Stimulated activated CD4-positive, alpha-beta T cell treated with anti-CD3 and anti-CD28 coated beads, Interleukin-15, amount 100 ng/mL, for 24 hours (primary cell): Measurements from ENCODE around the gene KCTD4.
"Not testable (repeated sequence)": the region's sequence is repeated elsewhere in the genome, so short reads cannot be mapped to it uniquely, and the experiment has no call there.

Experiments
- DNase-seq: peaks from one replicate; pipeline ENCODE4 v3.0.0-alpha.2; 2020

The KCTD4 gene

DNA sequence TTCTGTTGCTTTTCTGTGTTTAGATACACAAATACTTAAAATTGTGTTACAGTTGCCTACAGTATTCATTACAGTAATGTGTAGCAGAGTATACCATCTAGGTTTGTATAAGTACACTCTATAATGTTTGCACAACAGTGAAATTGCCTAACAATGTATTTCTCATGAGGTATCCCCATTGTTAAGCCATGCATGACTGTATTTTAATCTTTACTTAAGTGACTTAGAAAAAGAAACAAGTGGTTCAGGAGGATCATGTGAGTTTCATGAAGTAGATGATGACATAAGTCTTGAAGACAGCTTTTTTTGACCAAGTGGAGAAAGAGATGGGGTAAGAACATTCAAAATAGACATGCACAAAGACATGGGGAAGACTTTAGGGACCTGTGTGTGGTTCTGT lies 8.4 kb upstream of the KCTD4 start:
- no peak for DNase-seq

DNA sequence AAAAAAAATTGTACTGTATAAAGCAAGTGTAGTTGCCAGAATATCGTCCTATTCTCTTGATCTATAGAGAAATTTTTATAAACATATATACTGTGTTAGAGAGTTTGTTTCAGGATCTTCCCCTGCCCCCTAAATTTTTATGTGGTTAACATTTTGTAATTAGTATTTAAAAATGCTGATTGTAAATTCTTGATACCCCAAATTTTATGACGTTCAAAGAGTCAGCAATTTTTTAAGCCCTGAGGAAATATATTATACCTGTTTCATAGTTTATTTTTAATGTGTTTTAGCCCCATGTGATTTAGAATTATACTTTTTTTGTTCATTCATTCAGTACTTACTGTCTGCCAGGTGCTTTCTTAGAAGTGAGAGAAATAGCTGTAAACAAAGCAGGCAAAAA lies 7.3 kb upstream of the KCTD4 start:
- no peak for DNase-seq

DNA sequence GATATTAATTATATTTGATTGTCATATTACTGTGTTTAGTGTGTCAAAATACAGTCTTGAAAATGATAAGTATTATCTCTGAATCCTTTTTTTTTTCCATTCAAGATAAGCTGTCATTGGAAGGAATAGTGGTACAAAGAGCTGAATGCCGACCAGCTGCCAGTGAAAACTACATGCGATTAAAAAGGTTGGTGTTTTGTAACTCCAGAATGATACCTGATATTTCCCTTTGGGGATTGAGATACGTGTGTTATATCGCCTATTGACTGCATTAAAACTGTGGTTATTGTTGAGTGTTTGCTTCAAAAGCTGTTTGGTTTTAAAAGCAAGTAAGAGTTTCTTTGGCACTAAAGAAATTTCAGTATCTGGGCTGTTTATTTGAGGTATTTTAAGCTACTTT lies 6.5 kb upstream of the KCTD4 start:
- no peak for DNase-seq

DNA sequence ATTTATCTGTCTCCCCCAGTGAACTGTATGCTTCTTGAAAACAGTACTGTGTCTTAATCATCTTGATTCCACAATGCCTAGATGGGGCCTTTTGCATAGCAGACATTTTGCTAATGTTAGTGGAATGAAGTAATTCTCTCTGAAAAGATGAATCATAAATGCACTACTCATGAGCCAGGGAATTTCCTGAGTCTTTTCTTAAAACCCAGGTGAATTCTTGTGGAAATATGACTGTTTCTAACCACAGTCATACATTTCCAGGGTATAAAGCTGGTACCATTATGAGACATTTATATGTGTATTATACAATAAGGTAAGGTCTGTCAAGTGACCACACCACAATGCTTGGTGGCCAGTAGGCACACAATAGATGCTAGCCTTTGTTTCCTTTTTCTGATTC lies 5.5 kb upstream of the KCTD4 start:
- peak; percentile 12 for DNase-seq

DNA sequence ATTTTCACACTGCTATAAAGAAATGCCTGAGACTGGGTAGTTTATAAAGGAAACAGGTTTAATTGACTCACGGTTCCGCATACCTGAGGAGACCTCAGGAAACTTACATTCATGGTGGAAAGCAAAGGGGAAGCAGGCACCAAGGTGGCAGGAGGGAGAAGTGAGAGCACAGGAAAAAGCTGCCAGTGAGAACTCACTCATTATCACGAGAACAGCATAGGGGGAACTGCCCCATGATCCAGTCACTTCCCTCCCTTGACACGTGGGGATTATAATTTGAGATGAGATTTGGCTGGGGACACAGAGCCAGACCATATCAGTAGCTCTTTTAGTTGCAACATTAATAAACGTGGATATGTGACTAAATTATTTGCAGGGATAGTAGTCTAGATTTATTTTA lies 4.3 kb upstream of the KCTD4 start:
- no peak for DNase-seq

DNA sequence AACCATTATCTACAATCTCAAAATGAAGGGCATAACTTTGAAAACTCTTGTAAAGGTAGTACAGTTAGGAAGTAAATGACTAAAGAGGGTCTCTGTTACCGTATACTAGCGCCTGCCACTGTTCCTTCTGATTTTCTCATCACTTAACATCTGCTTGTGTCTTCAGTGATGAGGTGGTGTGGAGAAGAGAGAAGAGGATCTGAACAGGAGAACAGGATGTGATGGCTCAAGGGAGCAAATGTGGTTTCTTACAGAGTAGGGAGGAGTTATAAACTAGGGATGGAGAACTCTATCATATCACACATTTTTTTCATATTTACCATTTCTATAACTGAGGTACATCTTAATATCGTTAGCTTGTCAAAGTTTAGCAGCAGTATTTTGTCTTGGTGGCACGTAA lies 1.1 kb downstream of the KCTD4 start:
- DNase-seq: no peak

DNA sequence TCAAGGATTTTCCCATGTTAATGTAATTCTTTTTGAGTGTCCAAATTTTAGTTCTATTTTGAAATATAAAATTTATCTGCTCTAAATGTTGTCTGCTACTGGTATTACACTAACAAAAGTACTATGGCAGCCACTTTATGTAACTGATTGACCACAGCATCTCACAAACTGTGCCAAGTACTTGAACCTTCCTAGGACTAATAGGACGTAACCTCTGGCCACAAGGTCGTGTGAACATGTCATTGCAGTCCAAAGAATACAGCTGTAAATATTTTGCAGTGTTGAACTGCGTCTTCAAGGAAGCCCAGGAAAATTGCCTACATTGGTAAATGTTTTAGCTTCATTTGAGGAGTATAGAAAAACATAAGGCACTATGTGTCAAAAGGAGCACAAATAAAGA lies 1.9 kb downstream of the KCTD4 start:
- no peak for DNase-seq

DNA sequence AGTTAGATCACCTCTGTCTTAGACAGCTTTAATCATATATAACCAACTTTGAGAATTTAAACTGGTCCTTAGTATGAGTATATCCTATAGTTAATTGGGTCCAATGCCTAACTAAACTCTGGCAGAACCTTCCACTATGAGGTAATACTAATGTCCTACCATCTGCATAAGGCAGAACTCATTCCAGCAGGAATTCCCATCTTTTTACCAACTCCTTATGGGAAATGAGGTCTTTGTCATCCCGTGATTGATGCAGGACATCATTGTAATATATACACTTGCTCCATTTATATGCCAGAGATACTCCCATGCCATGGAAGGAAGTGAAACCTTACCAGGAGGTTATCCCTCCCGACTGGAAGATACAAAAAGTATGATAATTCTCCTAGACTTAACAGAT lies 2.8 kb downstream of the KCTD4 start:
- no peak for DNase-seq

DNA sequence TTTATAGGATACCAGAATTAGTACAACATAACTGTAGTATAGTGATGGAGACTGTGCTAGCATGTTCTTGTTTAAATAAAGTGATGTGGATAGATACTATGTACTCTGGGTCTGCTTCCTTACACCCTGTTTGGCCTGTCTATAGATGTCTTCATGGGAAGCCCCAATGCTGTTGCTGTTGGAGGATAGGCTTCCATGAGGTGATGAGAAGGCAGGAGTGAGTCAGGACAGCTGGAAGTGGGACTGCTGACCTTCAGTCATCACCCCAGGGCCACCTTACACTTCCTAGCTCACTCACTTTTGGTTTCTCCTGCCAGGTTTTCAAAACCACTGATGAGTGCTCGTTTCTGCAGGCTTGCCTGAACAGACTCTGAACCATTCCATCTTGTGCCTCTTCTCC lies 4.2 kb downstream of the KCTD4 start:
- no peak for DNase-seq

DNA sequence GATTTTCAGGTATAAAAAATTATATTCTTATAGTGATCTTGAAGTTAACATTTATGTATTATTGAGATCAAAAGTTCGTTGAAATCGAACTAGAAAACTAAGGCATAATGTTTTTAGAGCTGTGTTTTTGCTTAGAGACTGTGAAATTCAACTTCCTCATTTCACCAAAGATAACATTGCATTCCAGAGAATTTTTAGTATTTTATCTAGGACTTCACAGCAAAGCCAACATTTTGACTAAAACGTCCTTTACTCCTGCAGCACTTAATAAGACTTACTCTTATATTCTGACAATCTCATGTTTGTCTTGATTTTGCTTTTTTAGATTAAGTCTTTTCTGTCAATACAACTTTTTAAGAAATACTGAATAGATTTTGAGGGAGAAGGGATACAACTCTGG lies 4.7 kb downstream of the KCTD4 start:
- DNase-seq: no peak

DNA sequence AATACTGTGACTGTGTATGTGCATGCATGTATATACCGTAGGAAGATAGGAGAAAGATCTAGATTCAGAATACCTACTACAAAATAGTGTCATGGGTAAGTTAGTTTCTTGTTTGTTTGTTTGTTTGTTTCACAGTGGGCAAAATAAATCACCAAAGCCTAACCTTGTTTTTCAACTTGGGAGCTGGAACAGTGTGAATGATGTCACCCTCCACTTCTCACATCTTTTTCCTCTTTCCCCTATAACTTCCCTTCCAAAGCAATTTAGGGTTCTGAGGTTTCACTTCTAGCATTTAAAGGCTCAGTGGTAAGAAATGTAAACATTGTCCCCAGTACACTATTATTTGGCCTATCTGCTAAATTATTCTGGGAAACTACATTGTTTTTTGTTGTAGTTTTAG lies 5.4 kb downstream of the KCTD4 start:
- no peak for DNase-seq

DNA sequence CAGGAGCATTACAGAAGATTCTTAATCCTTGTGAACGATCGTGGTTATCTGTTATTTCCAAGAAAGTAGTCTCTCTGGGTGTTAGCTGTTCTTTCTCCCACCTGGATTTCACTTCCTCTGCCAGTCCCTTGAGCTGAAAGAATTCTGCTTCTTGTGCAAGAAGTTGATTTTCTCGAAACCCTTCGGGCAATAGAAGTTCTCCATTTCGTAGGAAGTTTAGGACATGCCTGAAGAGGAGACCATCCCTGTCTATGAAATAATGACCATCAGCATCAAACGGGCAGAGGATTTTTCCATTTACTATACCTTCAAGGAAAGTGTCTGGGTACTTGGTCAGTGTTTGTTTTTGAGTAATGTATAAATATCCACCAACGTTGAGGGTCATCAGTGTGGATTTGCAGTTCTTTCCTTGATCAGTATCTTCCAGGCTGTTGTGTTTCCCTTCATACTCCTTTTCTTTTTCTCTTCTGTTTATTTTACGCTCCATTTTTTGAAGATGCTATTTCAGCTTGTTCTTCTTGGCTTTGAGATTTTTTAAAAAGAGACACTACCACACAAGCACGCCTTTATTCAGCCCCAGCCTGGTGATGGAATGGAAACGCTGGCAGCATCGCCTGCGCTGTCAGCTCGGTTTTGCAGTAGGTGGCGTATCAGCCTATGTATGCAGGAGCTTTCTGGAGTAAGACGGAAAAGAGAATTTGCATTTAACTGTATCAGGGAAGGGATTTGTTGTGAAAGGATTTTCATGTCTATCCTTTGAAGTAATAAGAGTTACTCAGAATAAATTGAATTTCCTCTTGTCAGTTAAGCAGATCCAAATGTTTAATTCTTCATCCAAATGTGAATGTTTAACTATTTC lies 6.5 kb downstream of the KCTD4 start:
- no peak for DNase-seq

DNA sequence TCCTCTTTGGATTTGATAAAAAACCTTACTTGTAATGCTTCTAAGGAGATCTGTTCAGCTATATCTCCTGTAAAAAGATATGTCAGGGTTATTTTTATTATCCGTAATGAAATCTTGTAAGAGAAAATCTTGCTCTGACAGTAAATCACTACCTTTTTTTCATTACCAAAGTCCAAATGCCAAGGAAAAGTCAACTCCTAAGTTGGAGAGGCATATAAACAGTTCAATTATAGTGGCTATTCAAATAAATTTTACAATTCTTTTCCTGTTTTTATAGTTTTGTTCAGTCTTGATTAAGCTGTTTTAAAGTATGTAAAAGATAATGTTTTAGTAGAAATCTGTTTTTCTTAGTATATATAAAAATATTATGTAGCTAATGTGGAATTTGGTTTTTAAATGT lies 9.0 kb downstream of the KCTD4 start:
- no peak for DNase-seq

DNA sequence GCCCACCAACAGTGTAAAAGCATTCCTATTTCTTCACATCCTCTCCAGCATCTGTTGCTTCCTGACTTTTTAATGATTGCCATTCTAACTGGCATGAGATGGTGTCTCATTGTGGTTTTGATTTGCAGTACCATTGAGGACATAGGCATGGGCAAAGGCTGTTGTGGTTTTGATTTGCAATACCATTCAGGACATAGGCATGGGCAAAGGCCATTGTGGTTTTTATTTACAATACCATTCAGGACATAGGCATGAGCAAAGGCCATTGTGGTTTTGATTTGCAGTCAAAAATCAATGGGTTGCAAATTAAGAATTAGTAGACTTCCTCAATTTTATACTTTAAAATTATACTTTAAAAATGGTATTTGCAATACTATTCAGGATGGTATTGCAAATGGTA lies 11.3 kb downstream of the KCTD4 start:
- not testable (repeated sequence) for DNase-seq

DNA sequence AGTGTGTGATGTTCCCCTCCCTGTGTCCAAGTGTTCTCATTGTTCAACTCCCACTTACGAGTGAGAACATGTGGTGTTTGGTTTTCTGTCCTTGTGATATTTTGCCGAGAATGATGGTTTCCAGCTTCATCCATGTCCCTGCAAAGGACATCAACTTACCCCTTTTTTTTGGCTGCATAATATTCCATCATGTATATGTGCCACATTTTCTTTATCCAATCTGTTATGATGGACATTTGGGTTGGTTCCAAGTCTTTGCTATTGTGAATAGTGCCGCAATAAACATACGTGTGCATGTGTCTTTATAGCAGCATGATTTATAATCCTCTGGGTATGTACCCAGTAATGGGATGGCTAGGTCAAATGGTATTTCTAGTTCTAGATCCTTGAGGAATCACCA lies 11.8 kb downstream of the KCTD4 start:
- DNase-seq: not testable (repeated sequence)

DNA sequence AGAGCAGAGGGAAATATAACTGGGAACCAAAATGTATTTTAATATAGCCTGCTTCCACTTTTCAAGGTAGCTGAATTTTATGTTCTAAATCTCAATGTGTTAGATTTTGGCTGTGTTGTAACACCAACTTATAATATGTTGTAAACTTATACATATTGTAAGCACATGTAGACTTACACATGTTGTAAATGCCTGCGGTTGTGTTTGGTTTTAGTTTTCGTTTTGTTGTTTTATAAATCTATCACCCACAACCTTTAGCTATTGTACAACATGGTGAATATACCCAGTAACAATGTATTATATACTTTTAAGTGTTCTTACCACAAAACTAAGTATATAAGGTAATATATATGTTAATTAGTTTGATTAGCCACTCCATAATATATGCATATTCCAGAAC lies 15.6 kb downstream of the KCTD4 start:
- DNase-seq: no peak

DNA sequence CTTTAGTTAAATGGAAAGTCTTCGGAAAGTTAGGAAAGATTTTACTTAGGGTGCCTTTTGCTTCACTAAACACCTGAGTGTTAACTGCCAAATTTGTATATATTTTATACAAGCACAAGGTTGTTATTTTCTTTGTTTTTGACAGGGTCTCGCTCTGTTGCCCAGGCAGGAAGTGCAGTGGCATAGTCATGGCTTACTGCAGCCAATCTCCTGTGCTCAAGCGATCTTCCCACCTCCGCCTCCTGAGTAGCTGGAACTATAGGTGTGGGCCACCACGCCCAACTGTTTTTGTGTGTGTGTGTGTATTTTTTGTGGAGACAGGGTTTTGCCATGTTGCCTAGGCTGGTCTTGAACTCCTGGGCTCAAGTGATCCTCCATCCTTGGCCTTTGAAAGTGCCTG lies 16.2 kb downstream of the KCTD4 start:
- DNase-seq: no peak

DNA sequence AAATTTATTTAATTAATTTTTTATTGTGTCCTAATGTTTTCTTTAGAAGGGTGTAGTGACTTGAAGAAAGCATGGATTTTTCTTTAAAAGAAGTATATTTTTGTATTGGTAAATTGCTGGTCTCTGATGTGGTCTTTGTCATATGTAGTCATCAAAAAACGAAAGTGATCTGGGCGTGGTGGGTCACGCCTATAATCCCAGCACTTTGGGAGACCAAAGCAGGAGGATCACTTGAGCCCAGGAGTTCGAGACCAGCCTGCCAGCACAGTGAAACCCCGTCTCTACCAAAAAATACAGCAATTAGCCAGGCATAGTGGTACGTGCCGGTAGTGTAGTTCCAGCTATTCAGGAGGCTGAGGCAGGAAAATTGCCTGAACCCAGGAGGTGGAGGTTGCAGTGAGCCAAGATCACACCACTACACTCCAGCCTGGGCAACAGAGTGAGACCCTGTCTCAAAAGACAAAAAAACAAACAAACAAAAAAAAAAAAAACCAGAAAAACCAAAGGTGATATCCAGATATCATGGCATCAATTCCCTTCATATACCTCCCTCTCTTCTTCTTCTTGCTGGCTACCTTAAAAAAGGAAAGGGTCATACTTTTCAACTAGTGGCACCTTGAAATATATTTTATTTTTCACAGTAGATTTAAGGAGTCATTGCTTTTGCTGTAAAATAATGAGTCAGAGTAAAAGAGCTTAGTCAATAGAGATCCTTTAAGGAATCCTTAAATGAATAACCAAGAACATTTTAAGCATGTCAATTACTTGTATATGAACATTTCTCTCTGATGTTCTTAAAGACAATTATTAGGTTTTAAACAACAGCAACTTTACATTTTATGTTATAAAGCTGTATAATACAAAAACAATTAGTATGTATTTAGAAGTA lies 19.9 kb downstream of the KCTD4 start:
- DNase-seq: no peak

DNA sequence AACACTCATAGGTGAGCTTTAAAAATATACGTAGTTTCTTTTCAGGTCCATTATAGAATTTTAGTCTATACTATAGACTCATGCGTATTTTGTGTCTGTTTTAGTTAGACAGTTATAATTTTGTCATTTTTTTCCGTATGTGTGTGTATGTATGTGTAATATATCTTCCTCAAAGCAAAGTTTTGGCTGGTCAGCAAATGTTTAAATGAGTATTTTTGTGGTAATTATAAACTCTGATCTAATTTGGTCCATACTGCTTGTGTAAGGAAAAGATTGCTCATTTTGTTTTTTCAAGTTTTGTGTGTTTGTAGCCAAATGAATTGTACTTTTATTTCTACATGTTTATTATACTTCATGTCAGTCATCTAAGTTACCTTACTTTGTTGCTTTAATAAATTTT lies 20.5 kb downstream of the KCTD4 start:
- DNase-seq: no peak

DNA sequence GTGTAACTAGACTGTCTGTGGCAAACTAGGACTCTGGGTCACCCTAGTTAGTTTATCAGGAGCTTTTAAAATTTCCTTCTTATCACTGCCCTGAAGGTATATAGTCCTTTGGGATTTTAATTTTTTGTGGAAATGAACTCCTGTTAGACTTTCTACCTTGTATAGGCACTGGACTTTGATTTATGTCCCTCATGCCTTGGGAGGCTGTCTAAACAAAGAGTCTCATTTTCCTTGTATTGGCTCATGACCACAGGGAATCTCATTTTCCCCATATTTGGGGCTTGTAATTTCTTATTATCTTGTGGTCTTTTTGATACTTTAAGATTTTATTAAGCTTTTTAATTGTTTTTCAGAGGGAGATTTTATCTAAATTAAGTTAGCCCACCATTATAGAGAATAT lies 21.4 kb downstream of the KCTD4 start:
- no peak for DNase-seq

DNA sequence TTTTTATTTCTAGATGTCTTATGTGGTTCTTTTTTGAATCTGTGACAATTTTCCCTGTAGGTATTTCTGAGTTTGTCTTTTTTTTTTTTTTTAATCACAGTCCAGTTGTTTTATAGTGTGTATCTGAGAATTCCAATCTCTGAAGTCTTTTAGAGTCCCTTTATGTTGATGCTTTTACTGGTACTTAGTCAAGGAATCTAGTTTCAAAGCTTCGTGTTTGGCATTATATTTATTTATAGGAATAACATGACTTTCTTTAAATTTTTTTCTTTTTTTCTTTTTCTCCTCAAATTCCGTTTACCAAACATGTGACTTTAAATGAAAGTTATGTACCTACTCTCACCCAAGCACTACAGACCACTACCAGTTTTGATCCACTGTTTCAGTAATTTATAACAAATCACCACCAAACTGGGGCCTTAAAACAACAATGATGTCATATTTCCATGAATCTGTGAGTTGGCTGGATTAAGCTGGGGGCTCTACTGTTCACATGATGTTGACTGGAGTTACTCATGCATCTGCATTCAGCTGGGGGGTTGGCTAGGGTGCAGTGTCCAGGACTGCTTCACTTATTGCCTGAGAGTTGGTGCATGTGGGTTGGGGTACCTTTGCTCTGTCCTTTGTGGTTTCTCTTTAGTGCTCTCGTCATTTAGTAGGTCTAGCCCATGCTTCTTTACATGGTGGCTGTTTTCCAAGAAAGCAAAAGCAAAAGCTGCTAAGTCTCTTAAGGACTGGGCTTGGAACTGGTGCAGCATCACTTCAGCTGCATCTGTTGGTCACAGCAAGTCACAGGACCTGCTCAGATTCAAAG lies 22.3 kb downstream of the KCTD4 start:
- DNase-seq: no peak

DNA sequence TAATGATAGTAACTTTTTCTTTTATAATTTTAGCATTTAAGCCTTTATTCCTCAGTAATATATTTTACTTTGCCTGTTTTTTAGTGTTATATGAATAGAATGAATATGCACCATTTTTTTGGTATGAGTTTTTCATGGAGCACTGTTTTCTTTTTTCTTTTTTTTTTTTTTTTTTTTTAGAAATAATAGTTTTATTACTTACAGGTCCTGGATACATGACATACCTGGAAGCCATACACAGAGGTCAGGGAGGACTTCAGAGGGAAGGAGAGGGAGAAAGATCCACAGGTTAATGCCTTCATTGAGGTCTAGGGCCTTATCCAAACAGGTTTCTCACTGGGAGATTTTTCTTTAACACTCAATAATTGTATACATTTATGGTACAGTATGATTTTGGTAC lies 26.4 kb downstream of the KCTD4 start:
- DNase-seq: no peak

DNA sequence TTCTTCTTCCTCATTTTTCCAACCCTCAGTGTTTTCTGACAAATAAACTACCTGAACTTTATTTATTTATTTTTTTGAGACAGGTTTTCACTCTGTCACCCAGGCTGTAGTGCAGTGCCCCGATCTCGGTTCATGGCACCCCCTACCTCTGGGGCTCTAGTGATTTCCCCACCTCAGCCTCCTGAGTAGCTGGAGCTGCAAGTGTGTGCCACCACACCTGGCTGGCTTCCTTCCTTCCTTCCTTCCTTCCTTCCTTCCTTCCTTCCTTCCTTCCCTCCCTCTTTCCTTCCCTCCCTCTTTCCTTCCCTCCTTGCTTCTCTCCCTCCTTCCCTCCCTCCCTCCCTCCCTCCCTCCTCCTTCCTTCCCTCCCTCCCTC lies 32.3 kb downstream of the KCTD4 start:
- no peak for DNase-seq
